Measurements from ENCODE around the gene TDP1.

GRCh38 chr14:90093942-90094595, 138.3 kb downstream of the TDP1 start:
- TF ChIP-seq EZH2 (IDR thresholded peaks at IDR 0.05; ENCODE audit: insufficient read depth, poor library complexity, severe bottlenecking) (no peak), EZH2phosphoT487 (IDR thresholded peaks at IDR 0.05; ENCODE audit: insufficient read depth, low read depth) (no peak)
